ENCODE measurements around the gene EFL1. TPM values are rescaled to one million over a fixed set of nuclear protein-coding genes. Genes with fewer than 3 reads are reported as not detected.

Gene EFL1
- total and polyA plus RNA-seq, 2 of the 4 experiments (the other 2 are of a cell fraction): 10.1 to 24.6 TPM

DNA sequence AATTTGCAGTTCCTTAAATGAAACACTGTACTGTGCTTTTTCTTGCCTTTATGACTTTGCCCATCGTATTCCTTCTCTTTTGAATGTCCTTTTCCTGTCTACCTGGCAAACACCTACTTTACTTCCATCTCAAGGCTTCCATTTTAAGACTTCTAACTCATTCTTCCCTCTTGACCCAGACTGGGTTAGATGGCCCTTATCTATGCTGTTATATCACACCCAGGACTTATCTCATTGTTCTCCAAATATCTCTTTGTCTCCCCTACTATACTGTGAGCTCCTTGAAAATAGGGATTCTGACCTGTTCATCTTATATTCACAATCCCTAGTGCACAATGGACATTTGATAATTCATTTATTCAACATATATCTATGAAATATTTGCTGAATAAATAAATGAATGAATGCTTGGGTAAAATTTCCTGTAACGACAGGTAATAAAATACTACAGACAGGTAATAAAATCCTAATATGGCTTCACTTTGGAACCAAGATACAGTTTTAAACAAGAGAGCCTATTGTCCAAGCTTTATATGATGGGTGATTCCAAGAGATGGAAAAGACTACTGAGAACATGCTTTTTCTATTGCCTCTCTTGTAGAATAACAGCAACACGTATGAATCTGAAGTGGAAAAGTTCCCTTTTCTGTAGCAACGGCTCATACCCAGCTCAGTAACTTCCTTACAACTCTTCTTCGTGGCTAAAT, 22.7 kb downstream of the EFL1 start:
- Histone ChIP-seq H4K91ac (ENCODE audit: insufficient read depth, low read depth, low read length) (no peak overlapping the region), H3K4me1 (ENCODE audit: control insufficient read depth, insufficient read depth, low read length) (peaks cover 3% of the 10 kb centered on the region; the same call in 1 of the 2 replicates), H3K4me3 (ENCODE audit: insufficient read depth, low read depth, low read length) (no peak overlapping the region), H3K9me3 (ENCODE audit: control insufficient read depth, insufficient read depth, low read length) (no peaks in the 10 kb centered on the region), H2AK9ac (replicated peaks; ENCODE audit: low read depth, low read length, poor library complexity) (no peak overlapping the region), H2BK15ac (ENCODE audit: low read depth, low read length) (no peak overlapping the region), H3K27me3 (ENCODE audit: control insufficient read depth, insufficient read depth, low read length) (no peaks in the 10 kb centered on the region), H3K23ac (ENCODE audit: low read depth, low read length) (no peak overlapping the region), H2AK5ac (ENCODE audit: low read depth, low read length) (no peak overlapping the region), H3K56ac (ENCODE audit: extremely low read depth, insufficient read depth, low read length) (no peak overlapping the region), H3K79me1 (ENCODE audit: low read depth in 1 of 2, low read length in 2 of 2) (peaks cover 0 to 4% of the 10 kb centered on the region in 2 experiments; a peak in 1 of 4 replicates), H4K8ac (ENCODE audit: low read depth in 2 of 2, low read length in 2 of 2) (no peak overlapping the region), H3K36me3 (ENCODE audit: control insufficient read depth, insufficient read depth, low read length) (peaks cover 11% of the 10 kb centered on the region), H3K4me2 (ENCODE audit: low read depth, low read length) (no peak overlapping the region), H3K18ac (ENCODE audit: low read depth, low read length) (no peak overlapping the region), H4K5ac (ENCODE audit: low read depth, low read length) (no peak overlapping the region), H3K9me1 (ENCODE audit: insufficient read depth, low read length) (no peaks in the 10 kb centered on the region), H3K27ac (ENCODE audit: insufficient read depth, low read length) (no peak overlapping the region), H3K14ac (replicated peaks; ENCODE audit: low read depth, low read length) (no peak overlapping the region), H3K9ac (ENCODE audit: low read depth, low read length) (no peak overlapping the region), H2BK5ac (ENCODE audit: low read depth, low read length, poor library complexity, severe bottlenecking) (no peak overlapping the region), H2AFZ (replicated peaks; ENCODE audit: low read length, poor library complexity) (no peak overlapping the region), H2BK120ac (ENCODE audit: low read depth, low read length) (no peak overlapping the region), H3K4ac (ENCODE audit: low read depth, low read length) (no peak overlapping the region), H4K20me1 (ENCODE audit: insufficient read depth, low read length) (no peaks in the 10 kb centered on the region), H2BK20ac (ENCODE audit: low read depth, low read length) (no peak overlapping the region)
- in situ Hi-C loops (cut with MboI; ENCODE audit: low sequenced_read_pairs): no loop called here
- BruUV-seq (replicated peaks): no TSS peak
- ChIA-PET POLR2A (ENCODE audit: unreplicated experiment) (no interaction called here), CTCF (no interaction called here)
- DNase-seq (no peak), ATAC-seq (ENCODE audit: low read depth) (no peak)
- intact Hi-C loops (cut with micrococcal nuclease): no loop called here
- TF ChIP-seq CHD1 (IDR thresholded peaks at IDR 0.05; ENCODE audit: low read depth, low read length): no peak
- no peak for TF ChIP-seq MAFK (IDR thresholded peaks at IDR 0.05; ENCODE audit: low read depth, low read length)
- no peak for TF ChIP-seq SMC3 (IDR thresholded peaks at IDR 0.05; ENCODE audit: low read depth, low read length)
- no peak for TF ChIP-seq POLR2A (IDR thresholded peaks at IDR 0.05; ENCODE audit: low read depth, low read length)
- no peak for TF ChIP-seq FOS (IDR thresholded peaks at IDR 0.05; ENCODE audit: low read depth, low read length)
- TF ChIP-seq USF2 (IDR thresholded peaks at IDR 0.05; ENCODE audit: low read depth, low read length): no peak
- no peak for TF ChIP-seq RFX5 (IDR thresholded peaks at IDR 0.05; ENCODE audit: low read depth, low read length)
- no peak for TF ChIP-seq ELK1 (IDR thresholded peaks at IDR 0.05; ENCODE audit: borderline replicate concordance, low read depth, low read length)
- dilution Hi-C loops (cut with HindIII; ENCODE audit: low sequenced_read_pairs, unreplicated experiment): no loop called here
- 100% methylated on average over 1 of the region's 5 CpGs; no CpG with 5 or more reads in 1 of the 2 experiments for WGBS, 2 experiments (ENCODE audit: extremely low coverage in 2 of 2, insufficient read length in 1 of 2)
